GM23248 (cell line): Measurements from ENCODE around the gene FAM72A. TPM values are rescaled to one million over a fixed set of nuclear protein-coding genes. Genes with fewer than 3 reads are reported as not detected.
"Not testable (repeated sequence)": the region's sequence is repeated elsewhere in the genome, so short reads cannot be mapped to it uniquely, and the experiment has no call there.

ENCODE experiments used
- DNase-seq: peaks from one replicate; pipeline ENCODE4 v3.0.0-alpha.2; 2015
- H2AFZ ChIP-seq: fragments of 200-600 bp; sonication (generic); 2 replicates; pipeline ENCODE4 v1.6.1; 2016; ENCODE audit warnings: antibody characterized with exemption
- H3F3A ChIP-seq: fragments of 200-600 bp; sonication (generic); 2 replicates; pipeline ENCODE4 v1.6.1; 2016; ENCODE audit warnings: mild to moderate bottlenecking, antibody characterized with exemption, mixed run types; ENCODE audit not compliant: insufficient read depth
- H3K27ac ChIP-seq: fragments of 200-600 bp; sonication (generic); 2 replicates; pipeline ENCODE4 v1.5.1; 2016; ENCODE audit warnings: mild to moderate bottlenecking
- H3K27me3 ChIP-seq: fragments of 200-600 bp; sonication (generic); replicated peaks from 2 replicates; pipeline ENCODE4 v1.6.1; 2016; ENCODE audit warnings: mild to moderate bottlenecking; ENCODE audit not compliant: insufficient read depth
- H3K36me3 ChIP-seq: fragments of 200-600 bp; sonication (generic); 2 replicates; pipeline ENCODE4 v1.6.1; 2016; ENCODE audit warnings: low read depth, mild to moderate bottlenecking
- H3K4me1 ChIP-seq: fragments of 200-600 bp; sonication (generic); 2 replicates; pipeline ENCODE4 v1.6.1; 2016; ENCODE audit warnings: mild to moderate bottlenecking; ENCODE audit not compliant: insufficient read depth
- H3K4me2 ChIP-seq: fragments of 200-600 bp; sonication (generic); one replicate; pipeline ENCODE4 v1.6.1; 2016; ENCODE audit warnings: mild to moderate bottlenecking; ENCODE audit not compliant: unreplicated experiment
- H3K4me3 ChIP-seq: fragments of 200-600 bp; sonication (generic); 2 replicates; pipeline ENCODE4 v1.5.1; 2016; ENCODE audit warnings: mild to moderate bottlenecking
- H3K79me2 ChIP-seq: fragments of 200-600 bp; sonication (generic); 2 replicates; pipeline ENCODE4 v1.6.1; 2016; ENCODE audit warnings: mild to moderate bottlenecking; ENCODE audit not compliant: insufficient read depth
- H3K9ac ChIP-seq: fragments of 200-600 bp; sonication (generic); 2 replicates; pipeline ENCODE4 v1.6.1; 2016; ENCODE audit warnings: mild to moderate bottlenecking
- H3K9me2 ChIP-seq: fragments of 200-600 bp; sonication (generic); 2 replicates; pipeline ENCODE4 v1.6.1; 2016; ENCODE audit warnings: mixed run types, mild to moderate bottlenecking, moderate library complexity; ENCODE audit not compliant: insufficient read depth
- H3K9me3 ChIP-seq: fragments of 200-600 bp; sonication (generic); one replicate; pipeline ENCODE4 v1.6.1; 2017; ENCODE audit warnings: low read depth
- H4K20me1 ChIP-seq: fragments of 200-600 bp; sonication (generic); 2 replicates; pipeline ENCODE4 v1.6.0; 2016; ENCODE audit not compliant: insufficient read depth
- WGBS, 2 experiments: methylation state at CpG; one replicate each; pipeline ENCODE4 v1.1.6; 2015 to 2017; ENCODE audit warnings: low lambda C conversion rate in 2 of 2, low coverage in 1 of 2; ENCODE audit errors: missing lambda C conversion rate in 2 of 2; 5-methylcytosine and 5-hydroxymethylcytosine counted together
- in situ Hi-C: fragments of 300-500 bp; cut with MboI; formaldehyde crosslinking; loops from 2 replicates; pipeline ENCODE4 v1.15.0; 2020
- polyA plus RNA-seq: library from polyadenylated mRNA; unstranded; fragments of >200 nt; fragmentation: Nextera tagmentation; extraction: Ambion mirVana; gene quantifications from 2 replicates; pipeline ENCODE4 v1.2.1, GENCODE V29; 2016
- total RNA-seq: library from RNA; depleted of rRNA; stranded (reverse); fragments of >200 nt; shearing (Covaris generic); gene quantifications from 2 replicates; pipeline ENCODE4 v1.2.3, GENCODE V29; 2014

The FAM72A gene
- total and polyA plus RNA-seq, 2 experiments from 2014 or later: 2.5 to 3.1 TPM

- H3K36me3 ChIP-seq, H3K4me2 ChIP-seq, H3K4me3 ChIP-seq, in situ Hi-C loops, DNase-seq, H3K27ac ChIP-seq, H4K20me1 ChIP-seq, H3K9me2 ChIP-seq, H3K9ac ChIP-seq, H3K27me3 ChIP-seq, H3K4me1 ChIP-seq, H2AFZ ChIP-seq, H3F3A ChIP-seq, H3K9me3 ChIP-seq: not testable (repeated sequence)
- WGBS, 2 experiments: 83 to 90% methylated on average over 2 to 3 of the region's 3 CpGs
- H3K79me2 ChIP-seq: peaks cover 18% of the 10 kb centered on the region
Observed at GRCh38 chr1:206234189-206234916, 31.7 kb upstream of the FAM72A start.

- in situ Hi-C loops, H3K9me3 ChIP-seq, H2AFZ ChIP-seq, H3K27ac ChIP-seq, H3K4me2 ChIP-seq, H3K4me1 ChIP-seq, H3K36me3 ChIP-seq, H3K9ac ChIP-seq, H3F3A ChIP-seq, H3K9me2 ChIP-seq, H3K4me3 ChIP-seq, H3K27me3 ChIP-seq, DNase-seq, H4K20me1 ChIP-seq: not testable (repeated sequence)
- peaks cover 23% of the 10 kb centered on the region for H3K79me2 ChIP-seq
- WGBS, 2 experiments: 59 to 87% methylated on average over 2 to 4 of the region's 5 CpGs
Observed at GRCh38 chr1:206232970-206233645, 30.5 kb upstream of the FAM72A start.

GRCh38 chr1:206231989-206232388, 29.4 kb upstream of the FAM72A start:
- H3K4me2 ChIP-seq, H3K27me3 ChIP-seq, DNase-seq, H3K4me3 ChIP-seq, H3K9me3 ChIP-seq, H3F3A ChIP-seq, H3K9ac ChIP-seq, H4K20me1 ChIP-seq, in situ Hi-C loops, H2AFZ ChIP-seq, H3K36me3 ChIP-seq, H3K9me2 ChIP-seq, H3K4me1 ChIP-seq, H3K27ac ChIP-seq: not testable (repeated sequence)
- 93 to 99% methylated on average over 8 to 9 of the region's 9 CpGs for WGBS, 2 experiments
- H3K79me2 ChIP-seq: peaks cover 18% of the 10 kb centered on the region

GRCh38 chr1:206229286-206229685, 26.6 kb upstream of the FAM72A start:
- H3K9me3 ChIP-seq, H3K4me2 ChIP-seq, H4K20me1 ChIP-seq, DNase-seq, H3K4me1 ChIP-seq, H2AFZ ChIP-seq, H3K36me3 ChIP-seq, H3K9me2 ChIP-seq, H3K4me3 ChIP-seq, H3F3A ChIP-seq, H3K27ac ChIP-seq, H3K9ac ChIP-seq, H3K27me3 ChIP-seq, in situ Hi-C loops: not testable (repeated sequence)
- H3K79me2 ChIP-seq: peaks cover 17% of the 10 kb centered on the region
- WGBS, 2 experiments: 78 to 84% methylated on average over 2 of the region's 2 CpGs

- 2 to 5% methylated on average over 3 to 4 of the region's 5 CpGs for WGBS, 2 experiments
- H2AFZ ChIP-seq, H3K36me3 ChIP-seq, in situ Hi-C loops, H3K27me3 ChIP-seq, H3K4me1 ChIP-seq, H3K4me3 ChIP-seq, H3F3A ChIP-seq, H3K9ac ChIP-seq, H3K9me3 ChIP-seq, H3K9me2 ChIP-seq, H3K4me2 ChIP-seq, H4K20me1 ChIP-seq, DNase-seq: not testable (repeated sequence)
- Histone ChIP-seq H3K79me2 (peaks cover 18% of the 10 kb centered on the region), H3K27ac (peak overlapping the region; percentile 30; the same call in 1 of the 2 replicates)
Observed at GRCh38 chr1:206226886-206227285, 24.2 kb upstream of the FAM72A start.

GRCh38 chr1:206225386-206225785, 22.7 kb upstream of the FAM72A start:
- H3K36me3 ChIP-seq, H4K20me1 ChIP-seq, H3K27ac ChIP-seq, H3K4me3 ChIP-seq, H3K4me2 ChIP-seq, H3F3A ChIP-seq, H3K9ac ChIP-seq, H2AFZ ChIP-seq, H3K9me3 ChIP-seq, H3K27me3 ChIP-seq, H3K9me2 ChIP-seq, DNase-seq, in situ Hi-C loops: not testable (repeated sequence)
- WGBS, 2 experiments: 92 to 96% methylated on average over 4 of the region's 4 CpGs
- H3K4me1 ChIP-seq: peaks cover 12% of the 10 kb centered on the region
- H3K79me2 ChIP-seq: peaks cover 23% of the 10 kb centered on the region

GRCh38 chr1:206224190-206224776, 21.6 kb upstream of the FAM72A start:
- H3K27ac ChIP-seq, H2AFZ ChIP-seq, H3F3A ChIP-seq, in situ Hi-C loops, H3K9me3 ChIP-seq, H3K4me3 ChIP-seq, DNase-seq, H3K27me3 ChIP-seq, H4K20me1 ChIP-seq, H3K4me2 ChIP-seq, H3K36me3 ChIP-seq, H3K9ac ChIP-seq, H3K9me2 ChIP-seq: not testable (repeated sequence)
- Histone ChIP-seq H3K79me2 (peaks cover 19% of the 10 kb centered on the region), H3K4me1 (peaks cover 14% of the 10 kb centered on the region)
- 76 to 80% methylated on average over 2 of the region's 6 CpGs for WGBS, 2 experiments
